SHP77 (cell line): Measurements from ENCODE around the gene CALCR.
A peak's percentile ranks its signal among the peaks of the same experiment; 100 is the strongest.
"Not testable (repeated sequence)": the region's sequence is repeated elsewhere in the genome, so short reads cannot be mapped to it uniquely, and the experiment has no call there.

Source experiments
- DNase-seq, 2 experiments: peaks; one replicate each; lab custom pipeline; 2025; lab: John Stamatoyannopoulos, UW

The CALCR gene

GRCh38 chr7:93574646-93575554 lies at the start of gene CALCR:
Gene CALCR, minus strand, starts transcription at chr7:93574724. Its CDS starts 87,743 bp downstream, at chr7:93486981.
- no peak for DNase-seq

- no peak for DNase-seq
These were observed 49.3 kb upstream of the CALCR start for GRCh38 chr7:93623816-93624215.

- peak; percentile 54 to 70 for DNase-seq
These were observed 47.8 kb upstream of the CALCR start for GRCh38 chr7:93622036-93623033.

- no peak for DNase-seq
These were observed 46.3 kb upstream of the CALCR start for GRCh38 chr7:93620864-93621263.

DNA sequence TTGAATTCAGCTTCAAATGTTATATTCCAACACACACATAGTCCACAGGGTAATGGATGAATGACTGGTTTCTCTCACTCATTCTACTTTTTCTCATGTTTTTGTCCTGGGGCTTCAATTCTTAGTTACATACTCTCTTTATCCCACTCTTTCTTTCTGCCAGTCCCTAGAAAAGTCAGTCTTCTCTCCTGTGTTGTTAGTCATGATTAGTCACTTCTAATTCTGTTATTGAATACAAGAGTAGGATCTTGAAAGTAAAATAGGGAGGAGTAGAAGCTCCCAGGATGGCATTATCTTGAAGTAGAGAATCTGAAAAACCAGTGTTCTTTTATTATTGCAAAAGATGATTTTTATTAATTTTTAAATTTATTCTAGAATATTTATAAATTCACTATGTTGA lies 45.5 kb upstream of the CALCR start:
- DNase-seq: no peak

GRCh38 chr7:93601363-93601762 lies 26.8 kb upstream of the CALCR start:
- DNase-seq: peak; percentile 11 to 15

- DNase-seq: no peak
These were observed 19.7 kb upstream of the CALCR start for GRCh38 chr7:93594250-93594649.

GRCh38 chr7:93592588-93593266 lies 18.2 kb upstream of the CALCR start:
- no peak for DNase-seq

DNA sequence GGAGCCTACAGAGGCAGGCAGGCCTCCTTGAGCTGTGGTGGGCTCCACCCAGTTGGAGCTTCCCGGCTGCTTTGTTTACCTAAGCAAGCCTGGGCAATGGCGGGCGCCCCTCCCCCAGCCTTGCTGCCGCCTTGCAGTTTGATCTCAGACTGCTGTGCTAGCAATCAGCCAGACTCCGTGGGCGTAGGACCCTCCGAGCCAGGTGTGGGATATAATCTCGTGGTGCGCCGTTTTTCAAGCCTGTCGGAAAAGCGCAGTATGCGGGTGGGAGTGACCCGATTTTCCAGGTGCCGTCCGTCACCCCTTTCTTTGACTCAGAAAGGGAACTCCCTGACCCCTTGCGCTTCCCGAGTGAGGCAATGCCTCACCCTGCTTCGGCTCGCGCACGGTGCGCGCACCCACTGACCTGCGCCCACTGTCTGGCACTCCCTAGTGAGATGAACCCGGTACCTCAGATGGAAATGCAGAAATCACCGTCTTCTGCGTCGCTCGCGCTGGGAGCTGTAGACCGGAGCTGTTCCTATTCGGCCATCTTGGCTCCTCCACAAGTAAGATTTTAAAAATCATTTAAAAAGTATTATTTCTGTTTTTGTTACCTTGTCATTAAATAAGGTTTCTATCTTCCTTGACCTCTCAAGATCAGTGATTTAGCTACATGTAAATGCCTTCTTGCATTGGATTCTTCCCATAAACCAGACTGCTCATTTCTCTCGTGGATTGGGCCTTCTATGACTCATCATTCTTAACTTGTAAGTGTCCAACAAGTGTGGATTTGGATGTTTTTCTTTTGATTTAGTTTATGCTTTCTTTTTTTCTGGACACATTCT lies 16.9 kb upstream of the CALCR start:
- DNase-seq: not testable (repeated sequence)

DNA sequence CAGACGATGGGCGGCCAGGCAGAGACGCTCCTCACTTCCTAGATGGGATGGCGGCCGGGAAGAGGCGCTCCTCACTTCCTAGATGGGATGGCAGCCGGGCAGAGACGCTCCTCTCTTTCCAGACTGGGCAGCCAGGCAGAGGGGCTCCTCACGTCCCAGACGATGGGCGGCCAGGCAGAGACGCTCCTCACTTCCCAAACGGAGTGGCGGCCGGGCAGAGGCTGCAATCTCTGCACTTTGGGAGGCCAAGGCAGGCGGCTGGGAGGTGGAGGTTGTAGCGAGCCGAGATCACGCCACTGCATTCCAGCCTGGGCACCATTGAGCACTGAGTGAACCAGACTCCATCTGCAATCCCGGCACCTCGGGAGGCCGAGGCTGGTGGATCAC lies 11.9 kb upstream of the CALCR start:
- DNase-seq: not testable (repeated sequence)

DNA sequence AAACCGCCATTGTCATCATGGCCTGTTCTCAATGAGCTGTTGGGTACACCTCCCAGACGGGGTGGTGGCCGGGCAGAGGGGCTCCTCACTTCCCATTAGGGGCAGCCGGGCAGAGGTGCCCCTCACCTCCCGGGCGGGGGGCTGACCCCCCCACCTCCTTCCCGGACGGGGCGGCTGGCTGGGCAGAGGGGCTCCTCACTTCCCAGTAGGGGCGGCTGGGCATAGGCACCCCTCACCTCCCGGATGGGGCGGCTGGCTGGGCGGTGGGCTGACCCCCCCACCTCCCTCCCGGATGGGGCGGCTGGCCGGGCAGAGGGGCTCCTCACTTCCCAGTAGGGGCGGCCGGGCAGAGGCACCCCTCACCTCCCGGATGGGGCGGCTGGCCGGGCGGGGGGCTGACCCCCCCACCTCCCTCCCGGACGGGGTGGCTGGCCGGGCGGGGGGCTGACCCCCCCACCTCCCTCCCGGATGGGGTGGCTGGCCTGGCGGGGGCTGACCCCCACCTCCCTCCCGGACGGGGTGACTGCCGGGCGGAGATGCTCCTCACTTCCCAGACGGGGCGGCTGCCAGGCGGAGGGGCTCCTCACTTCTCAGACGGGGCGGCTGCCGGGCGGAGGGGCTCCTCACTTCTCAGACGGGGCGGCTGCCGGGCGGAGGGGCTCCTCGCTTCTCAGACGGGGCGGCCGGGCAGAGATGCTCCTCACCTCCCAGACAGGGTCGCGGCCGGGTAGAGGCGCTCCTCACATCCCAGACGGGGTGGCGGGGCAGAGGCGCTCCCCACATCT lies 11.4 kb upstream of the CALCR start:
- not testable (repeated sequence) for DNase-seq

GRCh38 chr7:93579431-93579830 lies 4.9 kb upstream of the CALCR start:
- no peak for DNase-seq

- no peak for DNase-seq
These were observed 4.2 kb upstream of the CALCR start for GRCh38 chr7:93578762-93579161.

DNA sequence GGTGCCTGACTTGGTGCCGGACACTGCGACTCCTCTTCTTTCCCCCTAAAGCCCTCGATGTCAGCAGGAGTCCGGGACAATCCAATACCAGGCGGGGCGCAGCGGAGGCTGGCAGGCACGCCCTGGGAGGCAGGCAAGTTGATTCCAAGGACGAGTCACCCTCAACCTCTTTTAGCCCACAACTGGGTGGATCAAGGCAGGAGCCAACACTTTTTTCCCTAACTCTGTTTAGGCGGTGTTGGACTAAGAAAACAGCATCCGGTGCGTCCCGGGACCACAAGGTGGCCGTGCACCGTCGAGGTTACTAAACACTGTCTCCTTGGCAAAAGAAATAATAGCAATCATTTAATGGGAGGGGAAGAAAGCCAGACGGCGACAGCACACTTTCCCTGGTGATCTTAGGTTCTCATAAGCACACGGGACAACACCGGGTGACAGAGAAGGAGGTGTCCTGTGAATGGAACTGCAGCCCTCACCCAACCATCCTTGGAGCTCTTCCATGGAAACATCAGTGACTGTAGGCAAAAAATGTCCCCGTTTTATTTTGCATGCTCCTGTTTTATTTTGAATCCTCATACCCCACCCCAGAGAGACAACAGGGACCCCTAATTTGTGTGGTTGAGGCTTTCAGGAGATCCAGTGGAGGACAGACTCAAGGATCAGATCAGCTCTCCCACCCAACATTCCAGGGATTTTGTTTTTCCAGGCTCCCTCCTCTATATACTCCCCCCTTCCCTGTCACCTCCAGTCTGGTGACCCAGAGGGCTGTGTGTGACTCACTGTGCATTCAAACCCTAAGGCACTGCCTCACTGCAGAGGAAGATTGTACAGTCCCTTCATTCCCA lies 1.3 kb upstream of the CALCR start:
- DNase-seq: no peak

DNA sequence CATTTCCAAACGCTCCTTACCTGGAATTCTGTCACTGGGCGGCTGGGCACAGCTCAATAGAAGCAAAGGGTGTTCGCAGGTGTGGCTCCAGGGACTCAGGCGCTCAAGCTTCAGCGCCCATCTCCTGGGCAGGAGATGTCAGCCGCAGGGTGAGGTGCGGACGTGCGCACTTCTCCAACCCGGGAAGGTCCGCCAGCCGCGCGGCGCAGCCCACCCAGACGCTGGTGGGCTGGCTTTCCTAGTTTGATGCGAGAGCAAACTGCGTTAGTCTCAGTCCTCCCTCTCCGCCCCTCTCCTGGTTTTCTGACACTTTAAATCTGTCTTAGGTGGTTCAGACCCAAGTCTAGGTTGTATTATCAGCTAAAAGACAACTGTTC lies 267 bp downstream of the CALCR start:
- no peak for DNase-seq

- no peak for DNase-seq
These were observed 5.3 kb downstream of the CALCR start for GRCh38 chr7:93569189-93569588.

DNA sequence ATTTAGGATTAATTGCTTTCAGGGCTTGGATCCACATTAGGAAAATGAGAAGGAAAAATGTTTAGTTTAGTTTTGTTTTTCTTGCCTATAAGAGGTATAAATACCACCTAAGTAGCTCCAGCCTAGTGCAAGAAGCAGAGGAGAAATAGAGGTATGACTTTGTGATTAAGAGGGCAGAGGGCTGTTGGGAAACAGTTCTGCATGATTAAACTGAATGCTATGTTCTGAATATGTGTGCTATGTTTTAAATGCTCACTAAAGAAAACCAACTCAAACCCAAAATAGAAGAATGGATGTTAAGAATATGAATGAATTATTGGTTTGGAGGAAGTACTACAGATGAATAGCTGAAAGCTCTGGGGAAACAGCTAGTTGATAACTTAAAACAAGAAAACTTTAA lies 7.6 kb downstream of the CALCR start:
- no peak for DNase-seq

GRCh38 chr7:93563584-93563983 lies 10.9 kb downstream of the CALCR start:
- no peak for DNase-seq

- DNase-seq: no peak
These were observed 11.6 kb downstream of the CALCR start for GRCh38 chr7:93562936-93563335.
